ENCODE data around the gene PCBD2. TPM values are rescaled to one million over a fixed set of nuclear protein-coding genes. Genes with fewer than 3 reads are reported as not detected.

PCBD2 gene
- polyA plus RNA-seq, 3 donors = 9.0 to 12.6 (median 9.0) TPM

GRCh38 chr5:135004376-135004775 lies 99.4 kb downstream of the PCBD2 start:
- Histone ChIP-seq H2AFZ (ENCODE audit: insufficient read depth, low read depth, low read length, poor library complexity, severe bottlenecking) (no peak overlapping the region), H4K20me1 (ENCODE audit: insufficient read depth, low read length) (no peaks in the 10 kb centered on the region), H3K4me2 (replicated peaks; ENCODE audit: extremely low read depth, low read length, poor library complexity, severe bottlenecking) (no peak overlapping the region), H3K4me3 (replicated peaks in 1 of 3; ENCODE audit: low read depth in 2 of 3, low read length in 3 of 3) (no peak overlapping the region), H3K27me3 (ENCODE audit: control insufficient read depth in 2 of 2, insufficient read depth in 2 of 2, low read length in 2 of 2) (no peaks in the 10 kb centered on the region), H3K9me3 (replicated peaks in 1 of 2; ENCODE audit: control insufficient read depth in 1 of 2, insufficient read depth in 1 of 2, low read length in 2 of 2) (no peaks in the 10 kb centered on the region), H3K27ac (ENCODE audit: low read depth in 1 of 2, low read length in 2 of 2) (no peak overlapping the region), H3K4me1 (ENCODE audit: control insufficient read depth in 1 of 2, insufficient read depth in 2 of 2, low read length in 2 of 2) (no peaks in the 10 kb centered on the region), H3K9ac (ENCODE audit: insufficient read depth, low read length, poor library complexity, severe bottlenecking) (no peak overlapping the region), H3K36me3 (replicated peaks in 1 of 2; ENCODE audit: control insufficient read depth in 1 of 2, insufficient read depth in 2 of 2, low read length in 2 of 2) (no peaks in the 10 kb centered on the region), H3K79me2 (ENCODE audit: insufficient read depth, low read length) (no peaks in the 10 kb centered on the region)
- H3K9me3 Mint-ChIP-seq = peaks cover 0 to 3% (median 0%) of the 10 kb centered on the region in 7 donors
- intact Hi-C loops (cut with micrococcal nuclease) = no loop called here
- 97% methylated on average over 3 of the region's 3 CpGs for WGBS (ENCODE audit: insufficient coverage)
- H3K36me3 Mint-ChIP-seq = no peaks in the 10 kb centered on the region
- no peak for DNase-seq
- H3K4me1 Mint-ChIP-seq = no peaks in the 10 kb centered on the region
- TF ChIP-seq CTCF (IDR thresholded peaks at IDR 0.05) = no peak
- H3K27me3 Mint-ChIP-seq (ENCODE audit: low read depth in 3 of 3) = peaks cover 0 to 4% (median 1%) of the 10 kb centered on the region in 3 donors
- H3K4me3 Mint-ChIP-seq = no peak overlapping the region
- no peak overlapping the region for H3K27ac Mint-ChIP-seq

GRCh38 chr5:135005076-135005475 lies 100.1 kb downstream of the PCBD2 start:
- intact Hi-C loops (cut with micrococcal nuclease) = no loop called here
- Histone ChIP-seq H3K4me3 (replicated peaks in 1 of 3; ENCODE audit: low read depth in 2 of 3, low read length in 3 of 3) (no peak overlapping the region), H2AFZ (ENCODE audit: insufficient read depth, low read depth, low read length, poor library complexity, severe bottlenecking) (no peak overlapping the region), H4K20me1 (ENCODE audit: insufficient read depth, low read length) (no peaks in the 10 kb centered on the region), H3K79me2 (ENCODE audit: insufficient read depth, low read length) (no peaks in the 10 kb centered on the region), H3K9ac (ENCODE audit: insufficient read depth, low read length, poor library complexity, severe bottlenecking) (no peak overlapping the region), H3K4me1 (ENCODE audit: control insufficient read depth in 1 of 2, insufficient read depth in 2 of 2, low read length in 2 of 2) (no peaks in the 10 kb centered on the region), H3K27me3 (ENCODE audit: control insufficient read depth in 2 of 2, insufficient read depth in 2 of 2, low read length in 2 of 2) (no peaks in the 10 kb centered on the region), H3K36me3 (replicated peaks in 1 of 2; ENCODE audit: control insufficient read depth in 1 of 2, insufficient read depth in 2 of 2, low read length in 2 of 2) (no peaks in the 10 kb centered on the region), H3K4me2 (replicated peaks; ENCODE audit: extremely low read depth, low read length, poor library complexity, severe bottlenecking) (no peak overlapping the region), H3K9me3 (replicated peaks in 1 of 2; ENCODE audit: control insufficient read depth in 1 of 2, insufficient read depth in 1 of 2, low read length in 2 of 2) (no peaks in the 10 kb centered on the region), H3K27ac (ENCODE audit: low read depth in 1 of 2, low read length in 2 of 2) (no peak overlapping the region)
- no peak for TF ChIP-seq CTCF (IDR thresholded peaks at IDR 0.05)
- no peak overlapping the region for H3K27ac Mint-ChIP-seq
- H3K4me3 Mint-ChIP-seq = no peak overlapping the region
- peaks cover 0 to 3% (median 0%) of the 10 kb centered on the region in 7 donors for H3K9me3 Mint-ChIP-seq
- no peak for DNase-seq
- H3K36me3 Mint-ChIP-seq = no peaks in the 10 kb centered on the region
- no peaks in the 10 kb centered on the region for H3K4me1 Mint-ChIP-seq
- WGBS (ENCODE audit: insufficient coverage) = 81% methylated on average over 3 of the region's 3 CpGs
- peaks cover 0 to 4% (median 1%) of the 10 kb centered on the region in 3 donors for H3K27me3 Mint-ChIP-seq (ENCODE audit: low read depth in 3 of 3)

Data from CD14-positive monocyte (primary cell).